Dendritic cell treated with granulocyte-macrophage colony-stimulating factor and Interleukin-4, amounts not matched to agents 40 ng/mL and 50 ng/mL, for 4 days (primary cell): ENCODE measurements around the gene PXK.
A peak's percentile ranks its signal among the peaks of the same experiment; 100 is the strongest.

Experiments used
- H3K27ac Mint-ChIP-seq: one replicate; pipeline ENCODE4 v1.8.0; 2022; ENCODE audit warnings: mild to moderate bottlenecking, mixed read lengths
- H3K27me3 Mint-ChIP-seq: one replicate; pipeline ENCODE4 v1.8.0; 2022; ENCODE audit warnings: mild to moderate bottlenecking, mixed read lengths
- H3K36me3 Mint-ChIP-seq: one replicate; pipeline ENCODE4 v1.8.0; 2022; ENCODE audit warnings: low read depth, mixed read lengths
- H3K4me1 Mint-ChIP-seq: one replicate; pipeline ENCODE4 v1.8.0; 2022; ENCODE audit warnings: low read depth, mixed read lengths
- H3K4me3 Mint-ChIP-seq: one replicate; pipeline ENCODE4 v1.8.0; 2022; ENCODE audit warnings: mild to moderate bottlenecking, moderate library complexity, mixed read lengths
- H3K9me3 Mint-ChIP-seq: one replicate; pipeline ENCODE4 v1.8.0; 2022; ENCODE audit warnings: mixed read lengths
- intact Hi-C: fragments of 100-400 bp; cut with micrococcal nuclease; formaldehyde crosslinking; loops from one replicate; pipeline ENCODE4 v1.15.0; 2022

Gene PXK

DNA sequence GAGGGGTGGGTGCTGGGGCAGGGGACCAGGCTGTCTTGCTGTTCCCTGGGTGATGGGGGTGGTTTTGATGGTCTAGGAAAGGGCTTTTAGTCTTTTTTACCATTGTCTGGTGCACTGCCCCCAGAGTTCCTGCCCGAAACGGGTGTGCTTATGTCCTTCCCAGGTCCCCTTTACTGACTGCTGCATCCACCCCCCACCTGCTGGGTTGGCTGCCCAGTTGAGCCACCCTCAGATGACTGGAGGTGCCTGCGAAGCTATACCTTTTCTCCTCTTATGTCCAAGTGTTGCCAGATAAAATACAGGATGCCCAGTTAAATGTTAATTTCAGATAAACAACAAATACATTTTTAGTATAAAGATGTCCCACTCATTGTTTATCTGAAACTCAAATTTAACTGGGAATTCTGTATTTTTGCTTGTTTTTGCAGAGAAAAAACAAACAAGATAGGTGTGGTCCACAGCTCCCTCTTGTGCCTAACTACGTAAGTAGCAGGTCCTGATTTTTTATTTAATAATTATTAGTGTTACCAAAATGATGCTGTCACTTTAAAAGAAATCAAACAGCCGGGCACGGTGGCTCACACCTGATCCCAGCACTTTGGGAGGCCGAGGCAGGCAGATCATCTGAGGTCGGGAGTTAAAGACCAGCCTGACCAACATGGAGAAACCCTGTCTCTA, 32.7 kb upstream of the PXK start:
- no peaks in the 10 kb centered on the region for H3K4me1 Mint-ChIP-seq
- no peak overlapping the region for H3K4me3 Mint-ChIP-seq
- intact Hi-C loops, result loop anchor here (1.0 to 10.0 kb wide), 2 partner anchors 113 to 295 kb away; partner anchors contain the start of gene FLNB
- peaks cover 6% of the 10 kb centered on the region for H3K36me3 Mint-ChIP-seq
- H3K9me3 Mint-ChIP-seq, result peaks cover 13% of the 10 kb centered on the region
- H3K27me3 Mint-ChIP-seq, result peaks cover 20% of the 10 kb centered on the region
- no peak overlapping the region for H3K27ac Mint-ChIP-seq

DNA sequence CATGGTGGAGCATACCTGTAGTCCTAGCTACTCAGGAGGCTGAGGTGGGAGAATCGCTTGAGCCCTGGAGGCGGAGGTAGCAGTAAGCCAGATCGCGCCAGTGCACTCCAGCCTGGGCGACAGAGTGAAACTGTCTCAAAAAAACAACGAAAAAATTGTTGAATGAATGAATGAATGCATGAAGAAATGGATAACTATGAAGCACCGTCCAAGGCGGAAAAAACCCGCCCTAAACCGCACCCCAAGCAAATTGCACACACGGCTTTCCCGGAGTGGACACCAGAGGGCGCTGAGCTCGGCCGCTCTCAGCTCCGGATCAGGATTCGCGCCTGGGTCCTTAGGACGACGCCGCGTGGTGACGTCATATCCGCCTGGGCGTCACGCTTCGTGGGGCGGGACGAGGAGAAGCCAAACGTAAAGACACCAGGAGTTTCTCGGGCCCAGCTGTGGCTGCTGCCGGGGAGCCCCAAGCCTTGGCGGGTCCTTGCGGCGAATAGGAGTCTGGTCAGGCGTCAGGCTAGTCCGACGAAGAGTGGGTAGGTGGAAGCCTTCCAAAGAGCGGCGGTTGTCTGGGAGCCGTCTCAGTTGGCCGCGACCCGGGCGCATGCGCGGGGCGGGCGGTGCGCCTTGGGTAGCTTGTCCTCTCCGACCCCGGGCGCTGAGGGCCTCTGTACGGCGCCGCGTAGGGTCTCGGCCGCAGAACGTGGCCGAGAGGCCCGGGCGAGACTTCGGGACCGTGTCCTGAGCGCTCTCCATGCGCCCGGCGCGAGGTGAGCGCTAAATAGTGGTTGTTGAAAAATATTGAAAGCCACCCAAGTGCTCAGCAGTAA, 26.6 kb upstream of the PXK start, which contains the start of the genes HTD2 and RPP14:
HTD2 (plus strand) TSS at position 639 of the 830 bp plus-strand sequence. CDS start 11,094 bp downstream, outside the sequence.
RPP14 (plus strand) TSS at position 364 of the 830 bp plus-strand sequence. CDS start 4,085 bp downstream, outside the sequence.
- Mint-ChIP-seq H3K36me3 (peaks cover 46% of the 10 kb centered on the region), H3K4me1 (peaks cover 25% of the 10 kb centered on the region), H3K4me3 (peak within 1 kb of the TSS; percentile 86), H3K27me3 (peaks cover 9% of the 10 kb centered on the region), H3K27ac (peak within 1 kb of the TSS; percentile 99), H3K9me3 (peaks cover 12% of the 10 kb centered on the region)
- intact Hi-C loops, result loop anchor here (2.0 to 10.0 kb wide), 2 partner anchors 227 to 301 kb away; partner anchors contain the start of gene FLNB

DNA sequence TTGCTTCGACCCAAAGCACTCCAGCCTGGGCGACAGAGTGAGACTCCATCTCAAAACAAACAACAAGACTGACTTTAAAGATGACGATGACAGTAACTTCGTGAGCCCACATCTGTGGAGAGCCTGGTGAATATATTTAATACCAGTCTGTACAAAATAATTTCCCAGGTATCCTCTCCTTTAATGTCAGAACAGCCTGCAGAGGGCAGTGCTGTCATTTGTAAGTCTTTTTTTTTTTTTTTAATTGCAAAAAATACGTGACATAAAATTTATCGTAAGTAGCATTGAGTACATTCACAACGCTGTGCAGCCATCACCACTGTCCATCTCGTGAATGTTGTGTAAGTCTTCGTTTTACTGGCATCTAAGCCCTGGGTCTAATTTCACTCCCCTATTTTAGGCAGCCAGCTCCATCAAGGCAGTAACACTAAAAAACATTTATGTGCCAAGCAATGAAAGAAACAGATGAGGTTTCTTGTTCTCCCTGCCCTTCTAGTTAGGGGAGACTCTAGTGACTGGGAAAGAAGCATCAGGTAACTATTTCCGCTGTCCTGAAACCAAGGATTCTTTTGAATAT, 25.0 kb upstream of the PXK start:
- Mint-ChIP-seq H3K27me3 (no peaks in the 10 kb centered on the region), H3K4me1 (peaks cover 25% of the 10 kb centered on the region), H3K9me3 (no peaks in the 10 kb centered on the region), H3K36me3 (peaks cover 62% of the 10 kb centered on the region), H3K27ac (peak overlapping the region; percentile 99), H3K4me3 (peak overlapping the region; percentile 86)
- intact Hi-C loops, result loop anchor here (2.0 to 10.0 kb wide), 2 partner anchors 225 to 303 kb away; partner anchors contain the start of gene FLNB

DNA sequence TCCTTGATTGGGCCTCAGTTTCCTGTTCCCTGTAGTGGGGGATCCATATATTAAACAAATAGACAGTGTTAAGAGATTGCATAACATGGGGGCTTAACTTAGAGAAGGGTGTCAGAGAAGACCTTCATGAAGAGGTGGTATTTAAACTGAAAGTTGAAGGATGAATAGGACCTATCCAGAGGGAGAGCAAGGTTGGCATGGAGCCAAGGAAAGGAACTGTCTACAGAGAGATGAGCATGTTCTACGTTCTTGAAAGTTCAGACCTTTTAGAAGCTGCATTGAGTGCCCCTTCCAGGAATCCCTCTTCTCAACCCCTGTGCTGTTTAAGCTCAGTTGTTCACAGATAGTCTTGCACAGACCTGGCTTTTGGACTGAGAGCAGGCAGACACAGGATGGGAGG, 24.0 kb upstream of the PXK start:
- peaks cover 29% of the 10 kb centered on the region for H3K4me1 Mint-ChIP-seq
- no peaks in the 10 kb centered on the region for H3K27me3 Mint-ChIP-seq
- H3K4me3 Mint-ChIP-seq, result no peak overlapping the region
- H3K36me3 Mint-ChIP-seq, result peaks cover 72% of the 10 kb centered on the region
- peak overlapping the region; percentile 73 for H3K27ac Mint-ChIP-seq
- H3K9me3 Mint-ChIP-seq, result no peaks in the 10 kb centered on the region
- intact Hi-C loops, result loop anchor here (10.0 kb wide), 1 partner anchor 304 kb away; the partner anchor contains the start of gene FLNB

DNA sequence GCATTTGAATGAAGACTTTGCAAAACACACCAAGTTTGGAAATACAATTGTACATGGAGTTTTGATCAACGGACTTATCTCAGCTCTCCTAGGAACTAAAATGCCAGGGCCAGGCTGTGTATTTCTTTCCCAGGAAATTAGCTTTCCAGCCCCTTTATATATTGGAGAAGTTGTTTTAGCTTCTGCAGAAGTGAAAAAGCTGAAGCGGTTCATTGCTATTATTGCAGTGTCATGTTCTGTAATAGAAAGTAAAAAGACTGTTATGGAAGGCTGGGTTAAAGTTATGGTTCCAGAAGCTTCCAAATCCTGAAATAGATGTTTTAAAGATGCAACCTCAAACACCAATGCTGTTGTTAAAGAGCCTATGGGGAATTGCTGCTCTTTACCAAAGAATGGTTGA, 14.9 kb upstream of the PXK start:
- Mint-ChIP-seq H3K27me3 (no peaks in the 10 kb centered on the region), H3K9me3 (no peaks in the 10 kb centered on the region), H3K4me3 (peak overlapping the region; percentile 44), H3K36me3 (peaks cover 72% of the 10 kb centered on the region), H3K4me1 (peaks cover 56% of the 10 kb centered on the region), H3K27ac (peak overlapping the region; percentile 90)
- intact Hi-C loops, result loop anchor here (5.0 kb wide), 1 partner anchor 174 kb away; the partner anchor contains the start of gene KCTD6

DNA sequence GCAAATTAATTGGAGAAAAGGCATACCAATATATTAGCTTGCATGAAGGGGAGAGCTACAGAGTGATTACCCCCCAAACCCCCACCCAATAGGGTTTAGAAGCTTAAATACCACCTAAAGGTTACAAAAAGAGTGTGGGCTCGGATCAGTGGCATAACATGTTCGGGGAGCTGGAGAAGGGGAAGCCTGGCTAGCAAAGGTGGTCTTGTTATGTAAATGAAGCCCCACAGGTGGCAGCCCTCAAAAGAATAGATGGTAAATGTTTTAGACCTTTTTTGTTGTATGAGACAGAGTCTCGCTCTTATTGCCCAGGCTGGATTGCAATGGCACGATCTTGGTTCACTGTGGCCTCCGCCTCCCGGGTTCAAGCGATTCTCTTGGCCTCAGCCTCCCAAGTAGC, 10.9 kb upstream of the PXK start:
- H3K36me3 Mint-ChIP-seq, result peaks cover 33% of the 10 kb centered on the region
- H3K27me3 Mint-ChIP-seq, result no peaks in the 10 kb centered on the region
- H3K9me3 Mint-ChIP-seq, result no peaks in the 10 kb centered on the region
- H3K27ac Mint-ChIP-seq, result no peak overlapping the region
- H3K4me1 Mint-ChIP-seq, result peaks cover 37% of the 10 kb centered on the region
- H3K4me3 Mint-ChIP-seq, result no peak overlapping the region
- intact Hi-C loops, result loop anchor here (1.0 to 5.0 kb wide), 2 partner anchors 93 to 211 kb away; no protein-coding TSS in a partner anchor

DNA sequence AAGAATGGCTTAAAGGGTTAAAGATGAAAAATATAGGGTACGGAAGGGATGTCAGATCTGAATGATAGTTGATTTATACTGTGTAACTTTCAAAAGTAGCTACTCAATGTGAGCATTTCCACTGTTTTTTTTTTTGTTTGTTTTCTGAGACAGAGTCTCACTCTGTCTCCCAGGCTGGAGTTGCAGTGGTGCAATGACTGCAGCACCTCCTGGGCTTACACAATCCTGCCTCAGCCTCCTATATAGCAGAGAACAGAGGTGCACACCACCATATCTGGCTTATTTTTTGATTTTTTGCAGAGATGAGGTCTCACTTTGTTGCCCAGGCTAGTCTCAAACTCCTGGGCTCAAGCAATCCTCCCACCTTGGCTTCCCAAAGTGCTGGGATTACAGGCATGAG, 9.9 kb upstream of the PXK start:
- H3K27me3 Mint-ChIP-seq, result no peaks in the 10 kb centered on the region
- intact Hi-C loops, result loop anchor here (5.0 kb wide), 1 partner anchor 210 kb away; no protein-coding TSS in a partner anchor
- no peaks in the 10 kb centered on the region for H3K9me3 Mint-ChIP-seq
- no peak overlapping the region for H3K27ac Mint-ChIP-seq
- H3K4me3 Mint-ChIP-seq, result no peak overlapping the region
- peaks cover 23% of the 10 kb centered on the region for H3K36me3 Mint-ChIP-seq
- H3K4me1 Mint-ChIP-seq, result peaks cover 27% of the 10 kb centered on the region

DNA sequence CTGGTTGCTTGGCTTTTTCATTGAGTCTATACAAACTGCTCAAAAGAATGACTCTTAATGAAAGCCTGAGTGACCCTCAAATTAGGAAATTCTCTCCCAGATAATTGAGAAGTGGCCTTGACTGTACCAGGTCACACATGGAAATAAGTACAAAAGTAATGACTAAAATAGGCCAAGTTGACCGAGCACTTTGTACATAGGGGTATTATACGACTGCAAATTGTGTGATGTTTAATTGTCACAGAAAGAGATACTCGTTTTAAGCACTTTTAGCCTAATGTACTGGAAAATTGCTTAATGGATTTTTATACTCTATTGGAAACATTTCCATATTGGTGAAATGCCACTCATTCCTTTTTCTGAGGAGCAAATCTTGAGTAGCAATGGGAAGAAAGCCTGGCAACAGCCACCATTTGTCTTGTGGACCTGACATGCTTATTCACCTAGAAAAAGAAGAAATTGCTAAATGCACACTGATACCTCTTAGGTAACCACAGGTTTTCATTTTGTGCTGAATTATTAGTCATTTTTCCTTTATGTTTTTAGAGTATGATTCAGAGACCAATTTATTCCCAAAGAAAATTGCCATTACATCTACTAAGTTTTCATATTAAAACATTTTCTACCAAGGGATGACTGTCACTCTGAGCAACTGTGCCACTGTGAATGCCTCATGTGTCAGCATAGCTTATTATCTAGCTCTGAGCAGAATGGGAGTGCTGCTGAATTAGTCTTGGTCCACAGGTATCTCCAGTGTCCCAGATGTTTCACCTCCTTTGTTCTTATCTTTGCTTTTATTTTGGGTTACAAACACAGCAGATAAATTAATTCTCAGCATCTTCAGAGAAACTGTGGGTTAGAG, 8.9 kb upstream of the PXK start:
- H3K27ac Mint-ChIP-seq, result no peak overlapping the region
- H3K4me1 Mint-ChIP-seq, result peaks cover 18% of the 10 kb centered on the region
- H3K4me3 Mint-ChIP-seq, result no peak overlapping the region
- H3K9me3 Mint-ChIP-seq, result no peaks in the 10 kb centered on the region
- intact Hi-C loops, result loop anchor here (5.0 kb wide), 1 partner anchor 209 kb away; no protein-coding TSS in a partner anchor
- H3K36me3 Mint-ChIP-seq, result peaks cover 14% of the 10 kb centered on the region
- no peaks in the 10 kb centered on the region for H3K27me3 Mint-ChIP-seq

DNA sequence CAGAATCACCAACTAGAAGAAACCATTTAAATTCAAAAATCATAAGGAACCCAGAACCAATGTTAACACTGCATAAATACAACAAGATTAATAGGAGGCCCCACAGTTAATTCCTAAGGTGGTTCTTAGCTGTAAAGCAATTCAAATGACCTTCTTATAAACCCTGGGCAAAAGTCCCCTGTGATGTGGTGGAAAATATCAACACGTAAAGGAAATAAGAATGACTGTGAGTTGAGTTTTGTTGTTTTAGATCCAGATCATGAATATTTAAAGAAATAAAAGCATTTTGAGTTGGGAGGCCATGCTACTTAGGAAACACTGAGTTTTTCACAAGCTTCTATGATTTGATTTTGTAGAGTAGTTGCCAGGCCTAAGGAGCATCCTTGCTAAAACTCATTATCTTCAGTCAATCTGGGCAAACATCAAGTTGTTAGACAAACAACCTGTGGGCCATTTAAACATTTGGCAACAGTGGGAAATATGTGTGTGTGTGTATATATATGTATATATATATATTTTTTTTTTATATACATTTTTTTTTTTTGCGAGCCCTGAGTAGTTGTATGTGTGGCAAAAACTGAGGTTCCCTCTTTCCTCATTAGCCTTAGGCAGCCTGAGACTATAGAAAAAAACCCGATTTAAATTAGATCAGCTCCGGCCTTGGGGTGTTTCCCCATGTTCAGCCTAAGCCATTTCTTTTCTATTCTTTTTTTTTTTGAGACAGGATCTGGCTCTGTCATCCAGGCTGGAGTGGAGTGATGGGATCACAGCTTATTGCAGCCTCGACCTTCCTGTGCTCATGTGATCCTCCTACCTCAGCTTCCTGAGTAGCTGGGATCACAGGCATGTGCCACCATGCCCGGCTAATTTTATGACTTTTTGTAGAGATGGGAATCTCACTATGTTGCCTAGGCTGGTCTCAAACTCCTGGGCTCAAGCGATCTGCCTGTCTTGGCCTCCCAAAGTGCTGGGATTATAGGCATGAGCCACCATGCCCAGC, 8.0 kb upstream of the PXK start:
- Mint-ChIP-seq H3K27me3 (no peaks in the 10 kb centered on the region), H3K9me3 (no peaks in the 10 kb centered on the region), H3K4me3 (no peak overlapping the region), H3K27ac (no peak overlapping the region), H3K4me1 (peaks cover 12% of the 10 kb centered on the region), H3K36me3 (peaks cover 4% of the 10 kb centered on the region)
- intact Hi-C loops, result loop anchor here (5.0 kb wide), 1 partner anchor 208 kb away; no protein-coding TSS in a partner anchor

DNA sequence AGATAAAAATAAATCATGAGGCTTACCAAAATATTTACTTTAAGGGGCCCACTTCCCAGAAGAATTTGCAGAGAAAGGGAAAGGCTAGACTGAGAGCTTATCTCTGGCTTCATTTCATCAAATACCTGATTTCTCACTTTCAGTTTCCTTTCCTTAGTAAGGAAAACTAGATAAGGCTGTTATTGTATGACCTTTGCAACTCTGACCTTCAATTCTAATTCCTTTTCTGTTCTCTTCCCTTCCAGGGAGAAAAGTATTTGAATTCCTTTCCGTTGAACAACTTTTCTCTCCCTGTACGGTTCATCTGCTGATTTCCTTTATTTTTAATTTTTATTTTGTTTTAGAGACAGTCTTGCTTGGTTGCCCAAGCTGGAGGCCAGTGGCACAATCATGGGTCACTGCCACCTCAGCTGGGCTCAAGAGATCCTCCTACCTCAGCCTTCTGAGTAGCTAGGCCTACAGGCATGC, 7.1 kb upstream of the PXK start:
- H3K4me1 Mint-ChIP-seq, result peaks cover 12% of the 10 kb centered on the region
- H3K27me3 Mint-ChIP-seq, result no peaks in the 10 kb centered on the region
- H3K9me3 Mint-ChIP-seq, result no peaks in the 10 kb centered on the region
- intact Hi-C loops, result no loop called here
- H3K4me3 Mint-ChIP-seq, result no peak overlapping the region
- no peaks in the 10 kb centered on the region for H3K36me3 Mint-ChIP-seq
- no peak overlapping the region for H3K27ac Mint-ChIP-seq

DNA sequence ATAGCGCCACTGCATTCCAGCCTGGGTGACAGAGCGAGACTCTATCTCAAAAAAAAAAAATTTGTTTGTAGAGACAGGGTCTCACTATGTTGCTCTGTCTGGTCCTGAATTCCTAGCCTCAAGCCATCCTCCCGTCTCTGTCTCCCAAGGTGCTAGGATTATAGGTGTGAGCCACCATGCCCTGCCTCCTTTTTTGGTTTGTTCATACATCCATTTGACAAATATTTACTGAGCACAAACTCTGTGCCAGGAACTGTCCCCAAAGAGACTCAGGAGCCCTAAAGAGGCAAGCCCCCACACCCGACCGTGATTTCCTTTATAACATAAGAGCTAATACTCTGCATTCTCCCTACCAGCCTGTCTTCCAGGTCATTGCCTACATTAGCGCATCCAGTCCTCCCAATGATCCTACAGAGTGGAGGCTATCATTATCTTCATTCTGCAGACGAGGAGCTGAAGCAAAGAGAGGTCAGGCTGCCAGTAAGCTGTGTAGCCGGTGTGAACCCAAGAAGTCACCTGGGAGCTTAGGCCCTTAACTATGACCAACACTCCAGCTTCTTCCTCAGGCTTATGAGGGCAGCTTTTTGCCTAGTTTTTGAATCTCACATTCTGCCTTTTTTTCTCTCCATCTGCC, 6.3 kb upstream of the PXK start:
- Mint-ChIP-seq H3K9me3 (no peaks in the 10 kb centered on the region), H3K27me3 (no peaks in the 10 kb centered on the region), H3K4me3 (no peak overlapping the region), H3K4me1 (peaks cover 4% of the 10 kb centered on the region), H3K27ac (no peak overlapping the region), H3K36me3 (no peaks in the 10 kb centered on the region)
- intact Hi-C loops, result no loop called here
